HUES6 (cell line): ENCODE results near the gene MMUT.
"Not testable (repeated sequence)": the region's sequence is repeated elsewhere in the genome, so short reads cannot be mapped to it uniquely, and the experiment has no call there.

ENCODE experiments used
- H3K27ac ChIP-seq: 2 replicates; pipeline ENCODE4 v1.7.0; 2013; ENCODE audit warnings: low read depth, mild to moderate bottlenecking, low read length, inconsistent platforms
- H3K27me3 ChIP-seq: 2 replicates; pipeline ENCODE4 v1.6.1; 2013; ENCODE audit warnings: low read length; ENCODE audit not compliant: control insufficient read depth, insufficient read depth
- H3K36me3 ChIP-seq: 2 replicates; pipeline ENCODE4 v1.6.1; 2013; ENCODE audit warnings: low read length; ENCODE audit not compliant: control insufficient read depth, insufficient read depth
- H3K4me1 ChIP-seq: 2 replicates; pipeline ENCODE4 v1.6.1; 2013; ENCODE audit warnings: low read length; ENCODE audit not compliant: control insufficient read depth, insufficient read depth
- H3K4me3 ChIP-seq: 2 replicates; pipeline ENCODE4 v1.5.1; 2013; ENCODE audit warnings: low read depth, low read length
- H3K9ac ChIP-seq: one replicate; pipeline ENCODE4 v1.6.1; 2013; ENCODE audit warnings: mild to moderate bottlenecking, low read length
- H3K9me3 ChIP-seq: 2 replicates; pipeline ENCODE4 v1.6.1; 2013; ENCODE audit warnings: low read depth, low read length; ENCODE audit not compliant: control insufficient read depth, insufficient read depth

MMUT gene

DNA sequence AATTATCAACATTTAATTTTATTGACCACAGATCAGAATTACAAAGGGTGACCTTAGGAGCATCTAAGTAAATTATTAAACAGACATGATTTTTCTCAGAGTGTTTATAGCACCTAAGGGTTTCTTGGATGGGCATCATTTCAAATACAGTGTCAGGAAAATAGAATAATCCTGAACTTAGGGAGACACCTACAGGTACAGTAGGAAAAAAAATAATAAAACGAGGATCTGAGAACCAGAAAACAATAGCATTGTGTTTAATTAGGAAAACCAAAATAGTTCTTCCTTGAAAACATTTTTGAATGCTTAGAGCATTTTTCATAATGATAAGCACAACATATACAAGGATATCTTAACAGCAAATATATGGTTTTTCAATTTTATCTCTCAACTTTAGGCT lies 39.2 kb downstream of the MMUT start:
- H3K9ac ChIP-seq: no peak overlapping the region
- no peak overlapping the region for H3K27ac ChIP-seq
- H3K36me3 ChIP-seq: no peaks in the 10 kb centered on the region
- no peaks in the 10 kb centered on the region for H3K9me3 ChIP-seq
- no peaks in the 10 kb centered on the region for H3K27me3 ChIP-seq
- no peak overlapping the region for H3K4me3 ChIP-seq
- no peaks in the 10 kb centered on the region for H3K4me1 ChIP-seq

DNA sequence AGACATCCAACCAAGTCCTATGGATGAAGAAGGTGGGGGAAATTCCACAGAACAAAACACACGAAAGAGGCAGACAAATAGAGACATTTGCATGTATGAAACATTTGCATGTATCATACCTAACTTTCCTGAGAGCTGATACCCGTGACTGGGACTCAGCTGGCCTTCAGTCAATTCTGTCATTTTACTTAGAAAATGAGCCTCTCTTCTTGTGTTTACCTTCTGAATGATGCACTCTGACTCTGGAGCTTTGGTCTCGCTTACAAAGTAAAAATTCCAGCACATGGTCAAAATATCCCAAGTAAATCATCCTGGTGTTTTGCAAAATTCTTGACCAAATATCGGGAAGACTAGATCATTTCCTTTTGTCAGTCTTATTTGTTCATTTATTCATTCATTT lies 46.9 kb downstream of the MMUT start:
- Histone ChIP-seq H3K4me1 (no peaks in the 10 kb centered on the region), H3K4me3 (no peak overlapping the region), H3K36me3 (no peaks in the 10 kb centered on the region), H3K9me3 (0 out of 2 replicates have a peak, but pooled peaks cover 4% of the 10 kb centered on the region), H3K27ac (no peak overlapping the region), H3K9ac (no peak overlapping the region), H3K27me3 (no peaks in the 10 kb centered on the region)

DNA sequence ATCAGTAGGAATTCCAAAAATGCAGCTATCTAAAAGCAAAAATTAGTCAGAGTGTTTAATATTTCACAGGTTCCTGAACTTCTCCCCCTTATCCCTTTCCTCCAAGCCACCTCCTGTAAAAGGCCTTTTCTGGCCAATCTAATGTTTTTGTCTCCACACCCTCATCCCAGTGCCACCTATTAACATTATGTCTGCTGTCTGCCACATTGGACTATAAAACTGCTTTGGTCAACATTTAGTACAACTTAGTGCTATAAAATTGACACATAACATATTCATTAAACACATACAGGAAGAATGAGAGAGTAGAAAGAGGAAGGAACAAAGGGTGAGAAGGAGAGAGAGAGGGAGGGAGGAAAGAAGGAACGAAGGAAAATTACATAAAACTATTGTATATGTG lies 47.7 kb downstream of the MMUT start:
- Histone ChIP-seq H3K27me3 (no peaks in the 10 kb centered on the region), H3K27ac (no peak overlapping the region), H3K4me1 (no peaks in the 10 kb centered on the region), H3K9ac (no peak overlapping the region), H3K9me3 (0 out of 2 replicates have a peak, but pooled peaks cover 4% of the 10 kb centered on the region), H3K4me3 (no peak overlapping the region), H3K36me3 (no peaks in the 10 kb centered on the region)

DNA sequence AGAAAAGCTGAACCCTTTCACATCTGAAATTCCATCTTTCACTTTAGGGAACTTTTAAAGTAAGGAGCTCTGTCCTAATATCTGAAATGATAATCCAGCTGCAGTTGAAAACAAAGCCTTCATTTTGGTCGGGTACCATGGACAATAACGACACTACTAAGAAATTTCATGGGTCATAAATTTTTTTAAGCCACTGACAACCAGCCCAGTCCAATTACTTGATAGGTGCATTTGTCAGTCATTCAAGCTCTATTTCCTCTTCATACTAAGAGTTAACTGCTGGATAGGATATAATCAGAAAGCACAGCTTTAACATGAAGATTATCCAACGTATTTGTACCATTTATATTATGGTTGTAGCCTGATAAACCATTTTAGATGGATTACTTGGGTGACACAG lies 52.5 kb downstream of the MMUT start:
- Histone ChIP-seq H3K9ac (no peak overlapping the region), H3K27ac (no peak overlapping the region), H3K36me3 (no peaks in the 10 kb centered on the region), H3K4me1 (no peaks in the 10 kb centered on the region), H3K27me3 (no peaks in the 10 kb centered on the region), H3K9me3 (0 out of 2 replicates have a peak, but pooled peaks cover 4% of the 10 kb centered on the region), H3K4me3 (no peak overlapping the region)

DNA sequence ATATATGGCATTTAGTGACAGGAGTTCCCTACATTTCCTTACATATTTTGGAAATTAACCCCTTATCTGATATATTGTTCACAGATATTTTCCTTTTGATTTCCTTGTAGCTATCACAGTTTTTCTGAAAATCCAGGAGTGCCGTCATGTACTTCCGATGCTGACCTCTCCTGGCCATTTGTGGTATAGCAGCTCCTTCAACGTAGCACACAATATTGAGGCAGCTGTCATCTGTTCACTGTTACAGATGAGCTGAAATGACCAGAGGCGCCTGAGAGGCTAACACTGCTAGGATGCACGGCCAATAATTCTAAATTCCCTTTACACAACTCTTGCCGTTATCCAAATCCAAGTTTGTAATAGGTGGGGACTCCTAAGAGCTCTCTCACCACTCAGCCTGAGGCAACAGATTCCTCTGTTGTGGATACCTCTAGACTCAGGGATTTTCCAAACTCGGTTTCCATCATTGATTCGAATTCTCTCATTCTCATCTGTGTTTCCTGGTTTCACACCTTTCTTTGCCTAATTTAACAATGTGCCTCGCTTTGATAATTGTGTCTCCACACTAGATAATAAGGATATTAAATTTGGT lies 53.0 kb downstream of the MMUT start:
- Histone ChIP-seq H3K27ac (no peak overlapping the region), H3K27me3 (no peaks in the 10 kb centered on the region), H3K36me3 (no peaks in the 10 kb centered on the region), H3K4me1 (no peaks in the 10 kb centered on the region), H3K9ac (no peak overlapping the region), H3K9me3 (0 out of 2 replicates have a peak, but pooled peaks cover 4% of the 10 kb centered on the region), H3K4me3 (no peak overlapping the region)

DNA sequence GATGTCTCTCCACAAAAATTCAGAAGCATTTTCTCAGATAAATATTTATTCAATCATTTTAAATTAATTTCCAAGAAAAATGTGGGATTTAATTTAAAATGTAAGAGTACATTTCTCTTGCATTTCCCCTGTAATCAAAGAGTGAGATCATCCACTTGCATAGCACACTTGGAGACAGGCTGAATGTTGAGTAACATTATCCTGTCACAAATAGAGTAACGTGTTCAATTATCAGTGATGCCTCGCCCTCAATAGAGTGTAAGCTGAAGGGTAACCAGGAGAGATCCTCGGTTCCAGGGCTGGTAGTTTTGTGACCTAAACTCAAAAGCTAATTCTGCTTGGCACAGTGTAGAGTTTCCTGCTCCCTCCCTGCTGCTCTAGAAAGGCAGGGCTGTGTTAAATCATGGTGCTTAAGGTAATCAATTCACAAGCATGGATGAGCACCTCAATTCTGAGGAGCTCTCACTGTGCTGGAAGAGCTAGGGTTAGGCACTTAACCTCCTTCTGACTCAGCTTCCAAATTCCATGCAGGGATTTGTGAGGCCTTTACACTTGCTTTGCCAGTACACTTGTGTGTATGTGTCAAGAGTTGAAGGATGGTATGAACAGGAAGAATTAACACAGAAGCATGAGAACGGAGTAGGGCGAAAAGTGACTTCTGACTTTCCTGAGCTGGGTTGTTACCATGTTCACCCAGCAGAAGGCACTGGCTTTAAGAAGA lies 56.6 kb downstream of the MMUT start:
- Histone ChIP-seq H3K36me3 (no peaks in the 10 kb centered on the region), H3K4me3 (no peak overlapping the region), H3K4me1 (no peaks in the 10 kb centered on the region), H3K27me3 (no peaks in the 10 kb centered on the region), H3K9ac (no peak overlapping the region), H3K9me3 (no peaks in the 10 kb centered on the region), H3K27ac (no peak overlapping the region)

DNA sequence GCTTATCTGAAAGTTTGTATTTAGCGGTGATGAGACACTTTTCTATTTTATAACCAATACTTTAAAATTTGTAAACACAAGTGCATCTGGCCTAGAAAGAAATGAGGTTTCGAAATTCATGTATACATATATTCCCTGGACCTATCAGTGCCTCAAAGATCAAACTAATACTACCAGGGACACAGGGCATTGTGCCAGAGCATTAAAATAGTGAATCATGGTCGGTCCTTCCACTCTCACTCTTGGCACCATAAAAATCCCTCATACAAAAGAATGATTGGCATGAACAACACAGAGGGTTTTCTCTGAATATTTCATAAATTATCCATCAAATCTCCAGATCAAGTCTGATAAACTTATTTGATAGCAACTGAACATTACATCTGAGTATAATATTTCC lies 62.0 kb downstream of the MMUT start:
- Histone ChIP-seq H3K4me1 (no peaks in the 10 kb centered on the region), H3K4me3 (no peak overlapping the region), H3K27ac (no peak overlapping the region), H3K36me3 (no peaks in the 10 kb centered on the region), H3K27me3 (no peaks in the 10 kb centered on the region), H3K9ac (no peak overlapping the region), H3K9me3 (no peaks in the 10 kb centered on the region)

DNA sequence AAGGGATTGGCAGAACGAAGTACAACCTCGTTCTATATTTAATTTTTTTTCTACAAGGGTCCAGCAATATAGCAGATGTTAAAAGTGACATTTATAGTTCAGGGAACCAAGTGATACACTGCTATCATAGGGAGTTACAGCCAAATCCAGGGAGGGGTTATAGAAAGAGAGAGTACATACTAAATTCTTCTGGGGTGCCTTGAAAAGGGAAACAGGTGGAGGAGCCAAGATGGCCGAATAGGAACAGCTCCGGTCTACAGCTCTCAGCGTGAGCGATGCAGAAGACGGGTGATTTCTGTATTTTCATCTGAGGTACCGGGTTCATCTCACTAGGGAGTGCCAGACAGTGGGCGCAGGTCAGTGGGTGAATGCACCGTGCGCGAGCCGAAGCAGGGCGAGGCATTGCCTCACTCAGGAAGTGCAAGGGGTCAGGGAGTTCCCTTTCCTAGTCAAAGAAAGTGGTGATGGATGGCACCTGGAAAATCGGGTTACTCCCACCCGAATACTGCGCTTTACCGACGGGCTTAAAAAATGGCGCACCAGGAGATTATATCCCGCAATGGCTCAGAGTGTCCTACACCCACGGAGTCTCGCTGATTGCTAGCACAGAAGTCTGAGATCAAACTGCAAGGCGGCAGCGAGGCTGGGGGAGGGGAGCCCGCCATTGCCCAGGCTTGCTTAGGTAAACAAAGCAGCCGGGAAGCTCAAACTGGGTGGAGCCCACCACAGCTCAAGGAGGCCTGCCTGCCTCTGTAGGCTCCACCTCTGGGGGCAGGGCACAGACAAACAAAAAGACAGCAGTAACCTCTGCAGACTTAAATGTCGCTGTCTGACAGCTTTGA lies 76.2 kb downstream of the MMUT start:
- H3K27ac ChIP-seq, H3K9me3 ChIP-seq, H3K9ac ChIP-seq, H3K4me1 ChIP-seq, H3K36me3 ChIP-seq, H3K4me3 ChIP-seq, H3K27me3 ChIP-seq: not testable (repeated sequence)

DNA sequence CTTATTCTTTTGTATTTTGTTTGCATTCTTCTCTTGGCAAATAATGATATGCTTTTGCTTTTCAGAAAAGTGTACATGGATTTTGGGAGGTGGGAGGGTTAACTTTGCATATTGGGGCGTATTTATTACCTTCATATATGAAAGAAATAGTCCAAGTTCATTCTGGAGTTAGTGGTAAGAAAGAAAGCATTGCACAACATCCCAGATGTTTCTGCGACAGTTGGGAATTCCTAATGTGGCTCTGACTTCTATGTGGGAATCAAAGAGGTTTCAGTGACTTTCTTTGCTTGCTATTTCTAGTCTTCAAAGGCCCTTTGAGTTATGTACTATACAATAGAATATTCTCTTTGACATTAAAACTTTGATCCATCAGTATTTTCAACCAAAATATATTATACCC lies 78.1 kb downstream of the MMUT start:
- Histone ChIP-seq H3K9ac (no peak overlapping the region), H3K4me3 (no peak overlapping the region), H3K27ac (no peak overlapping the region), H3K36me3 (no peaks in the 10 kb centered on the region), H3K27me3 (no peaks in the 10 kb centered on the region), H3K9me3 (no peaks in the 10 kb centered on the region), H3K4me1 (no peaks in the 10 kb centered on the region)
